PC-9 (cell line): Measurements from ENCODE around the gene MYOM3. TPM values are rescaled to one million over a fixed set of nuclear protein-coding genes. Genes with fewer than 3 reads are reported as not detected.

Experiments used
- BruUV-seq: library from RNA; stranded (reverse); fragments of 400-500 nt; replicated peaks from 2 replicates; lab custom pipeline; 2021; lab: Mats Ljungman, UMichigan
- CTCF ChIA-PET: fragments of 300-600 bp; sonication (Branson Sonifier 250); formaldehyde crosslinking; loops from one replicate; lab custom pipeline; 2022; ENCODE audit warnings: antibody characterized with exemption; lab: Charles Lee
- POLR2A ChIA-PET: fragments of 300-600 bp; sonication (Branson Sonifier 250); formaldehyde crosslinking; loops from one replicate; lab custom pipeline; 2022; ENCODE audit warnings: antibody characterized with exemption; ENCODE audit not compliant: unreplicated experiment; lab: Charles Lee
- DNase-seq, 2 experiments: peaks; one replicate each; pipeline versions ENCODE4 v3.0.0 to v3.0.0-alpha.2; 2015 to 2022; ENCODE audit warnings: mixed read lengths in 1 of 2
- H2AFZ ChIP-seq: fragments of 200-600 bp; sonication (generic); 2 replicates; pipeline ENCODE4 v1.8.1; 2017; ENCODE audit warnings: antibody characterized with exemption
- H3F3A ChIP-seq: fragments of 200-600 bp; sonication (generic); 2 replicates; pipeline ENCODE4 v1.8.1; 2017; ENCODE audit warnings: antibody characterized with exemption, mild to moderate bottlenecking, low read depth; ENCODE audit not compliant: insufficient read depth
- H3K27ac ChIP-seq: fragments of 200-600 bp; sonication (generic); 2 replicates; pipeline ENCODE4 v1.6.1; 2016; ENCODE audit warnings: mixed run types
- H3K27me3 ChIP-seq: fragments of 200-600 bp; sonication (generic); 2 replicates; pipeline ENCODE4 v1.6.1; 2016; ENCODE audit warnings: low read depth, mixed run types; ENCODE audit not compliant: insufficient read depth
- H3K36me3 ChIP-seq: fragments of 200-600 bp; sonication (generic); 2 replicates; pipeline ENCODE4 v1.6.1; 2016; ENCODE audit warnings: low read depth, mixed run types
- H3K4me1 ChIP-seq: fragments of 200-600 bp; sonication (generic); replicated peaks from 2 replicates; pipeline ENCODE4 v1.6.1; 2016; ENCODE audit warnings: mixed run types; ENCODE audit not compliant: insufficient read depth
- H3K4me2 ChIP-seq: fragments of 200-600 bp; sonication (generic); 2 replicates; pipeline ENCODE4 v1.6.1; 2017; ENCODE audit warnings: mixed run types
- H3K4me3 ChIP-seq: fragments of 200-600 bp; sonication (generic); 2 replicates; pipeline ENCODE4 v1.6.1; 2016; ENCODE audit warnings: mixed run types
- H3K79me2 ChIP-seq: fragments of 200-600 bp; sonication (generic); 2 replicates; pipeline ENCODE4 v1.6.1; 2017; ENCODE audit warnings: low read depth, mixed run types
- H3K9me2 ChIP-seq: fragments of 200-600 bp; sonication (generic); 2 replicates; pipeline ENCODE4 v1.8.1; 2017; ENCODE audit warnings: mild to moderate bottlenecking; ENCODE audit not compliant: insufficient read depth
- H3K9me3 ChIP-seq: fragments of 200-600 bp; sonication (generic); 2 replicates; pipeline ENCODE4 v1.8.1; 2016; ENCODE audit warnings: low read depth; ENCODE audit not compliant: insufficient read depth
- H4K20me1 ChIP-seq: fragments of 200-600 bp; sonication (generic); 2 replicates; pipeline ENCODE4 v1.8.1; 2017; ENCODE audit not compliant: insufficient read depth
- EZH2 ChIP-seq: fragments of 200-600 bp; sonication (generic); IDR thresholded peaks from 2 replicates; pipeline ENCODE4 v1.8.0; 2017; ENCODE audit warnings: antibody characterized with exemption, low read depth
- intact Hi-C: fragments of 100-400 bp; cut with micrococcal nuclease; formaldehyde crosslinking; loops from one replicate; pipeline ENCODE4 v1.10.0; 2022; ENCODE audit not compliant: unreplicated experiment
- total RNA-seq: library from RNA; stranded (reverse); gene quantifications from 2 replicates; pipeline ENCODE4 v1.2.3, GENCODE V29; 2021
- TF ChIP-seq, protein P1 (sequence below): fragments of 200-600 bp; sonication (generic); conservative IDR thresholded peaks from 2 replicates; pipeline ENCODE4 v1.6.1; 2017; ENCODE audit warnings: mixed run types, antibody characterized with exemption, mild to moderate bottlenecking, moderate library complexity

Gene MYOM3
- total RNA-seq, 1 experiment from 2014 or later: 11.9 TPM

DNA sequence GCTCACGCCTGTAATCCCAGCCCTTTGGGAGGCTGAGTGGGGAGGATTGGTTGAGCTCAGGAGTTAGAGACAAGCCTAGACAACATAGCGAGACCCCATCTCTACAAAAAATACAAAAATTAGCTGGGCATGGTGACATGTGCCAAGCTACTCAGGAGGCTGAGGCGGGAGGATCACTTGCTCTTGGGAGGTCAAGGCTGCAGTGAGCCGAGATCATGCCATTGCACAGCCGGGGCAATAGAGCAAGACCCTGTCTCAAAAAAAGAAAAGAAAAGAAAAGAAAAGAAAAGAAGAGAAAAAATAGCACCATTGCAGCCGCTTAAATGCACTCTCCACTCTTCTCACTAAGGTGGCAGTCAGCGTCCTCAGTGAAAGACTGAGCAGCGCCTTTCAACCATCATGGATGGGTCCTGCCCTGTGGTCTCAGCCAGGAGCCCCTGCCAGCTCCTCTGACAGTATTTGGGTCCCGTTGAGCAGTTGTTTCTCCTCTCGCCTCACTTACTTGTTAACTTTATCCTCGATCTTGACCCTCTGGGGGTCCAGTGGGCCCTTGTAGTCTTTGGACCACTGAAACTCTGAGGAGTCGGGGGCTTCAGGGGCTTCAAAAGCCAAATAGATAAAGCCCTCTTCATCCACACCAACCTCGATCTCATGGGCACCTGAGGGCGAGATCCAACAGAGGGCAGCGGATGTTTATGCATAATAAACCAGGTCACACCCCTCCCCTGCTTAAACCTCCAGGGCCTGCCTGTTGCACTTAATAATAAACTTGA lies 36.9 kb downstream of the MYOM3 start:
- H3K79me2 ChIP-seq: no peaks in the 10 kb centered on the region
- no TSS peak for BruUV-seq
- H3K4me2 ChIP-seq: no peak overlapping the region
- H2AFZ ChIP-seq: no peak overlapping the region
- ChIA-PET CTCF (no interaction called here), POLR2A (no interaction called here)
- TF ChIP-seq, protein P1, sequence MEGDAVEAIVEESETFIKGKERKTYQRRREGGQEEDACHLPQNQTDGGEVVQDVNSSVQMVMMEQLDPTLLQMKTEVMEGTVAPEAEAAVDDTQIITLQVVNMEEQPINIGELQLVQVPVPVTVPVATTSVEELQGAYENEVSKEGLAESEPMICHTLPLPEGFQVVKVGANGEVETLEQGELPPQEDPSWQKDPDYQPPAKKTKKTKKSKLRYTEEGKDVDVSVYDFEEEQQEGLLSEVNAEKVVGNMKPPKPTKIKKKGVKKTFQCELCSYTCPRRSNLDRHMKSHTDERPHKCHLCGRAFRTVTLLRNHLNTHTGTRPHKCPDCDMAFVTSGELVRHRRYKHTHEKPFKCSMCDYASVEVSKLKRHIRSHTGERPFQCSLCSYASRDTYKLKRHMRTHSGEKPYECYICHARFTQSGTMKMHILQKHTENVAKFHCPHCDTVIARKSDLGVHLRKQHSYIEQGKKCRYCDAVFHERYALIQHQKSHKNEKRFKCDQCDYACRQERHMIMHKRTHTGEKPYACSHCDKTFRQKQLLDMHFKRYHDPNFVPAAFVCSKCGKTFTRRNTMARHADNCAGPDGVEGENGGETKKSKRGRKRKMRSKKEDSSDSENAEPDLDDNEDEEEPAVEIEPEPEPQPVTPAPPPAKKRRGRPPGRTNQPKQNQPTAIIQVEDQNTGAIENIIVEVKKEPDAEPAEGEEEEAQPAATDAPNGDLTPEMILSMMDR: no peak
- no peak for TF ChIP-seq EZH2
- no peak overlapping the region for H3K4me3 ChIP-seq
- no peaks in the 10 kb centered on the region for H4K20me1 ChIP-seq
- no peak overlapping the region for H3K27ac ChIP-seq
- H3K9me2 ChIP-seq: no peaks in the 10 kb centered on the region
- intact Hi-C loops: loop anchor here (5.0 kb wide), 1 partner anchor 32 kb away; no protein-coding TSS in a partner anchor
- no peaks in the 10 kb centered on the region for H3K4me1 ChIP-seq
- no peaks in the 10 kb centered on the region for H3F3A ChIP-seq
- no peaks in the 10 kb centered on the region for H3K27me3 ChIP-seq
- no peaks in the 10 kb centered on the region for H3K36me3 ChIP-seq
- peak in 1 of 2 experiments; percentile 9 for DNase-seq
- no peaks in the 10 kb centered on the region for H3K9me3 ChIP-seq

GRCh38 chr1:24074196-24074595 lies 37.7 kb downstream of the MYOM3 start:
- H3K4me1 ChIP-seq: no peaks in the 10 kb centered on the region
- no peak overlapping the region for H2AFZ ChIP-seq
- H4K20me1 ChIP-seq: no peaks in the 10 kb centered on the region
- H3K79me2 ChIP-seq: no peaks in the 10 kb centered on the region
- H3K27me3 ChIP-seq: no peaks in the 10 kb centered on the region
- no peak for TF ChIP-seq EZH2
- TF ChIP-seq, protein P1: no peak
- no peak overlapping the region for H3K4me3 ChIP-seq
- no peaks in the 10 kb centered on the region for H3K36me3 ChIP-seq
- H3K9me3 ChIP-seq: no peaks in the 10 kb centered on the region
- H3K4me2 ChIP-seq: no peak overlapping the region
- no peaks in the 10 kb centered on the region for H3K9me2 ChIP-seq
- DNase-seq: no peak
- no TSS peak for BruUV-seq
- ChIA-PET CTCF (interaction anchor here (0.7 kb wide), 1 partner anchor 130 kb away, joined by 3 read pairs; no protein-coding TSS in a partner anchor), POLR2A (no interaction called here)
- no peak overlapping the region for H3K27ac ChIP-seq
- intact Hi-C loops: loop anchor here (5.0 kb wide), 1 partner anchor 33 kb away; no protein-coding TSS in a partner anchor
- no peaks in the 10 kb centered on the region for H3F3A ChIP-seq

DNA sequence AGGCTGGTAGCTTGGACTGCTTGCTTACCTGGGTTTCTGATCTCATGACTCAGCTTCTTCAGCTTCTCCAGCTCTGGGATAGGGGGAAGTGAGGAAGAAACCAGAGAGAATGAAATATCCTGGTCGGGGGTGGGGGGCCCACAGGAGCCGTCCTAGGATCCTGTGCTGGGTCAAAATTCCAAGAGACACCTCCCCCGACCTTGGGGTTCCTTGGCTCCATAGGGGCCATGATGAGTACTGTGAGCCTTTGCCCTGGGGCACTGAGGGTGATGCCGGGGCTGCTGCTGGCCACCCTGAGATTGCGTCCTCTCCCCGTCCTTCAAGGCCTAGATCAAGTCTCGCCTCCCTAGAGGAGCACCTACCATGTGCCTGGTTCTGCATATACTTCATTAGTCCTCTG lies 40.0 kb downstream of the MYOM3 start:
- no peaks in the 10 kb centered on the region for H3K27me3 ChIP-seq
- H3K4me3 ChIP-seq: no peak overlapping the region
- H3K4me2 ChIP-seq: no peak overlapping the region
- TF ChIP-seq EZH2: no peak
- TF ChIP-seq, protein P1: no peak
- no peaks in the 10 kb centered on the region for H3K9me2 ChIP-seq
- no peaks in the 10 kb centered on the region for H3F3A ChIP-seq
- H3K27ac ChIP-seq: no peak overlapping the region
- no peaks in the 10 kb centered on the region for H3K9me3 ChIP-seq
- intact Hi-C loops: loop anchor here (1.0 to 5.0 kb wide), 4 partner anchors 35 to 319 kb away; no protein-coding TSS in a partner anchor
- POLR2A ChIA-PET: interaction anchor here (0.6 kb wide), 1 partner anchor 642 kb away, joined by 6 read pairs; no protein-coding TSS in a partner anchor
- H4K20me1 ChIP-seq: no peaks in the 10 kb centered on the region
- H3K79me2 ChIP-seq: no peaks in the 10 kb centered on the region
- no peak for DNase-seq
- no peaks in the 10 kb centered on the region for H3K4me1 ChIP-seq
- H2AFZ ChIP-seq: no peak overlapping the region
- BruUV-seq: no TSS peak
- no peaks in the 10 kb centered on the region for H3K36me3 ChIP-seq
- CTCF ChIA-PET: interaction anchor here (0.6 to 1.3 kb wide), 5 partner anchors 71 to 280 kb away, joined by 3 to 5 read pairs (median 4); partner anchors contain the start of gene IL22RA1
